GM18498 (cell line): ENCODE results near the gene TIAM2.
"Not testable (repeated sequence)": the region's sequence is repeated elsewhere in the genome, so short reads cannot be mapped to it uniquely, and the experiment has no call there.

Experiments
- ATAC-seq: cut with Tn5 transposase; IDR thresholded peaks from one replicate; pipeline ENCODE4 v1.9.1; 2021; ENCODE audit warnings: mild to moderate bottlenecking, moderate library complexity; ENCODE audit not compliant: unreplicated experiment

Gene TIAM2

GRCh38 chr6:155155787-155156447 is 160.8 kb downstream of the TIAM2 start:
- ATAC-seq, result no peak

GRCh38 chr6:155157101-155157500 is 162.0 kb downstream of the TIAM2 start:
- no peak for ATAC-seq

- no peak for ATAC-seq
Measured at GRCh38 chr6:155158030-155158843, 163.1 kb downstream of the TIAM2 start.

GRCh38 chr6:155162682-155163081 is 167.6 kb downstream of the TIAM2 start:
- no peak for ATAC-seq

- no peak for ATAC-seq
Measured at GRCh38 chr6:155163601-155164000, 168.5 kb downstream of the TIAM2 start.

- ATAC-seq, result no peak
Measured at GRCh38 chr6:155165029-155165710, 170.1 kb downstream of the TIAM2 start.

GRCh38 chr6:155170519-155170918 is 175.4 kb downstream of the TIAM2 start:
- ATAC-seq, result no peak

- ATAC-seq, result peak; percentile 87
Measured at GRCh38 chr6:155171109-155171746, 176.1 kb downstream of the TIAM2 start.

GRCh38 chr6:155171747-155172449 is 176.8 kb downstream of the TIAM2 start:
- ATAC-seq, result peak; percentile 0

GRCh38 chr6:155173488-155173887 is 178.4 kb downstream of the TIAM2 start:
- no peak for ATAC-seq

GRCh38 chr6:155174576-155175211 is 179.6 kb downstream of the TIAM2 start:
- ATAC-seq, result peak; percentile 60

- ATAC-seq, result no peak
Measured at GRCh38 chr6:155177363-155177961, 182.3 kb downstream of the TIAM2 start.

- ATAC-seq, result peak; percentile 60
Measured at GRCh38 chr6:155181498-155181897, 186.4 kb downstream of the TIAM2 start.

GRCh38 chr6:155182103-155182502 is 187.0 kb downstream of the TIAM2 start:
- no peak for ATAC-seq

- peak; percentile 41 for ATAC-seq
Measured at GRCh38 chr6:155183095-155183494, 188.0 kb downstream of the TIAM2 start.

- ATAC-seq, result not testable (repeated sequence)
Measured at GRCh38 chr6:155185041-155185440, 189.9 kb downstream of the TIAM2 start.

- no peak for ATAC-seq
Measured at GRCh38 chr6:155185544-155185943, 190.4 kb downstream of the TIAM2 start.

GRCh38 chr6:155186052-155186658 is 191.0 kb downstream of the TIAM2 start:
- no peak for ATAC-seq

- no peak for ATAC-seq
Measured at GRCh38 chr6:155187106-155187505, 192.0 kb downstream of the TIAM2 start.
